Endothelial cell (in vitro differentiated cells): ENCODE results near the gene CYP24A1. TPM values are rescaled to one million over a fixed set of nuclear protein-coding genes. Genes with fewer than 3 reads are reported as not detected.
A peak's percentile ranks its signal among the peaks of the same experiment; 100 is the strongest.

ENCODE experiments used
- DNase-seq: peaks from one replicate; pipeline ENCODE4 v3.0.0; 2021; ENCODE audit warnings: low spot score
- H3K27ac Mint-ChIP-seq: one replicate; pipeline ENCODE4 v1.8.0; 2021; ENCODE audit warnings: mixed read lengths, inconsistent platforms; ENCODE audit not compliant: unreplicated experiment
- H3K27me3 Mint-ChIP-seq: one replicate; pipeline ENCODE4 v1.8.0; 2021; ENCODE audit warnings: mild to moderate bottlenecking, moderate library complexity, mixed read lengths, inconsistent platforms; ENCODE audit not compliant: unreplicated experiment
- H3K36me3 Mint-ChIP-seq: one replicate; pipeline ENCODE4 v1.8.0; 2021; ENCODE audit warnings: mild to moderate bottlenecking, low read depth, mixed read lengths, inconsistent platforms; ENCODE audit not compliant: unreplicated experiment
- H3K4me1 Mint-ChIP-seq: one replicate; pipeline ENCODE4 v1.8.0; 2021; ENCODE audit warnings: mild to moderate bottlenecking, mixed read lengths, inconsistent platforms; ENCODE audit not compliant: unreplicated experiment
- H3K4me3 Mint-ChIP-seq: one replicate; pipeline ENCODE4 v1.8.0; 2021; ENCODE audit warnings: mild to moderate bottlenecking, mixed read lengths, inconsistent platforms; ENCODE audit not compliant: unreplicated experiment
- H3K9me3 Mint-ChIP-seq: one replicate; pipeline ENCODE4 v1.8.0; 2021; ENCODE audit warnings: mixed read lengths, inconsistent platforms; ENCODE audit not compliant: unreplicated experiment
- total RNA-seq: library from RNA; stranded (reverse); fragmentation: NEBNext Ultra II Directional; extraction: Animal tissue kit (Norgen Biotek cat#: 25700); gene quantifications from one replicate; pipeline ENCODE4 v1.2.1, GENCODE V29; 2021; ENCODE audit not compliant: unreplicated experiment
- TF ChIP-seq, protein P1 (sequence below): fragments of 200-600 bp; sonication (generic); IDR thresholded peaks from one replicate; pipeline ENCODE4 v1.5.0; 2021; ENCODE audit warnings: antibody characterized with exemption; ENCODE audit not compliant: unreplicated experiment

Gene CYP24A1
- total RNA-seq, 1 donor from 2014 or later = not detected

- no peak overlapping the region for H3K27ac Mint-ChIP-seq
- H3K4me3 Mint-ChIP-seq = no peak overlapping the region
- no peaks in the 10 kb centered on the region for H3K36me3 Mint-ChIP-seq
- no peaks in the 10 kb centered on the region for H3K4me1 Mint-ChIP-seq
- no peak for DNase-seq
- H3K27me3 Mint-ChIP-seq = peaks cover 5% of the 10 kb centered on the region
- no peaks in the 10 kb centered on the region for H3K9me3 Mint-ChIP-seq
- TF ChIP-seq, protein P1, sequence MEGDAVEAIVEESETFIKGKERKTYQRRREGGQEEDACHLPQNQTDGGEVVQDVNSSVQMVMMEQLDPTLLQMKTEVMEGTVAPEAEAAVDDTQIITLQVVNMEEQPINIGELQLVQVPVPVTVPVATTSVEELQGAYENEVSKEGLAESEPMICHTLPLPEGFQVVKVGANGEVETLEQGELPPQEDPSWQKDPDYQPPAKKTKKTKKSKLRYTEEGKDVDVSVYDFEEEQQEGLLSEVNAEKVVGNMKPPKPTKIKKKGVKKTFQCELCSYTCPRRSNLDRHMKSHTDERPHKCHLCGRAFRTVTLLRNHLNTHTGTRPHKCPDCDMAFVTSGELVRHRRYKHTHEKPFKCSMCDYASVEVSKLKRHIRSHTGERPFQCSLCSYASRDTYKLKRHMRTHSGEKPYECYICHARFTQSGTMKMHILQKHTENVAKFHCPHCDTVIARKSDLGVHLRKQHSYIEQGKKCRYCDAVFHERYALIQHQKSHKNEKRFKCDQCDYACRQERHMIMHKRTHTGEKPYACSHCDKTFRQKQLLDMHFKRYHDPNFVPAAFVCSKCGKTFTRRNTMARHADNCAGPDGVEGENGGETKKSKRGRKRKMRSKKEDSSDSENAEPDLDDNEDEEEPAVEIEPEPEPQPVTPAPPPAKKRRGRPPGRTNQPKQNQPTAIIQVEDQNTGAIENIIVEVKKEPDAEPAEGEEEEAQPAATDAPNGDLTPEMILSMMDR = no peak
These were observed 29.5 kb upstream of the CYP24A1 start for GRCh38 chr20:54203281-54203680.

GRCh38 chr20:54201268-54201846 lies 27.6 kb upstream of the CYP24A1 start:
- no peak overlapping the region for H3K27ac Mint-ChIP-seq
- no peak for DNase-seq
- peaks cover 3% of the 10 kb centered on the region for H3K27me3 Mint-ChIP-seq
- no peaks in the 10 kb centered on the region for H3K9me3 Mint-ChIP-seq
- no peak overlapping the region for H3K4me3 Mint-ChIP-seq
- TF ChIP-seq, protein P1 = no peak
- no peaks in the 10 kb centered on the region for H3K36me3 Mint-ChIP-seq
- H3K4me1 Mint-ChIP-seq = no peaks in the 10 kb centered on the region

DNA sequence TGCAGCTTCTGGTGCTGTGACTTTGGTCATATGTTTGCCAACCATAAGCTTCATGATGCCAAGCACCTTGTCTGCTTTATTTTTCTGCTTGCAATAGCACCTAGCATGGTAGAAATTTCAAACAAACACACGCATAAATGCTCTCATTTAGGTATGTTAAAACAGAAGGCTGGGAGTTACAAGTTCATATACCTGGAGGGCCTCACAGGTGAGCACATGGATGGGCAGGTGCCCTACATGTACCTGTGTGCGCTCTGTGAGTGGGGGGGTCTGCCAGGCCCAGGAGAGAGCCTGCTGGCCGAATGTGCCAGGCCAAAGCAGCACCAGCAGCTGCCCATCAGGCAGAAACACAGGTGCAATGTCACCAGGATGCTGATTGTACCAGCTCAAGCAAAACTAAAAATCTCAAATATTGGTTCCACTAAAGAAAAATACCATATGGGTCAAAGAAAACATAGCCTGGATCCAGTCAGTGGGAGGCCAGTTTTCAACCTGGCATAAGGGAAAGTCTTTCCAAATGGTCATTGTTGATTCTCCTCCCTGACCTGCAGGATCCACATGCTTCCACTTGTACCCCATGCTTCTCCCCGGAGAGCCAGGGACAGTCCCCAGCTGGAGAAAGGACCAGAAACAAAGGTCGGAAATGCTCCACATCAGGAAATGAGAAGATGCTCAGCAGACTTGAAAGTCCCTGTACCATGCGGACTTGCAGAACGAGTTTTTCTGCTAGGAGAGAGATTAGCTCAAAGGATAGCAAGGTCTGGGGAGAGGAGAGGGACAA lies 26.9 kb upstream of the CYP24A1 start:
- TF ChIP-seq, protein P1 = no peak
- no peak for DNase-seq
- peaks cover 3% of the 10 kb centered on the region for H3K27me3 Mint-ChIP-seq
- H3K27ac Mint-ChIP-seq = no peak overlapping the region
- no peaks in the 10 kb centered on the region for H3K9me3 Mint-ChIP-seq
- no peak overlapping the region for H3K4me3 Mint-ChIP-seq
- no peaks in the 10 kb centered on the region for H3K36me3 Mint-ChIP-seq
- no peaks in the 10 kb centered on the region for H3K4me1 Mint-ChIP-seq

GRCh38 chr20:54199721-54200176 lies 26.0 kb upstream of the CYP24A1 start:
- H3K27ac Mint-ChIP-seq = no peak overlapping the region
- DNase-seq = peak; percentile 78
- TF ChIP-seq, protein P1 = peak; percentile 72
- H3K36me3 Mint-ChIP-seq = no peaks in the 10 kb centered on the region
- no peak overlapping the region for H3K4me3 Mint-ChIP-seq
- peaks cover 1% of the 10 kb centered on the region for H3K27me3 Mint-ChIP-seq
- no peaks in the 10 kb centered on the region for H3K9me3 Mint-ChIP-seq
- H3K4me1 Mint-ChIP-seq = no peaks in the 10 kb centered on the region

DNA sequence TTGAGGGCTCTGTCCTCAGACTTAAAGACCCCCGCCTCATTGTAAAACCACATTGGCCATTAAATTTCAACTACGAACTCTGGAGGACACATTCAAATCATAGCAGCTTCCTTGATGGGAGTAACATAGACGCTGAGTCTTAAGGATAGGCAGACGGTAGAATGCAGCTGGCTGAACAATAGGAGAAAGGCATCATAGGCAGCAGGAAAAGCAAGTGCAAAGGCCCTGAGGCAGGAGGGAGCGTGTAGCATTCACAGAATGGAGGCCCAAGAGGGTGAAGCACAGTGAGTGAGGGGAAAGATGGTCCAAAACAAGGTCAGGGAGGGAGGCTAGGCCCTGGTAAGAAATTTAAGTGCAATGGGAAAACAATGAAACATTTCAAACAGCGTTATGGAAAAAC lies 25.5 kb upstream of the CYP24A1 start:
- H3K36me3 Mint-ChIP-seq = no peaks in the 10 kb centered on the region
- TF ChIP-seq, protein P1 = no peak
- H3K27ac Mint-ChIP-seq = no peak overlapping the region
- no peaks in the 10 kb centered on the region for H3K4me1 Mint-ChIP-seq
- DNase-seq = no peak
- no peak overlapping the region for H3K4me3 Mint-ChIP-seq
- H3K9me3 Mint-ChIP-seq = no peaks in the 10 kb centered on the region
- peaks cover 1% of the 10 kb centered on the region for H3K27me3 Mint-ChIP-seq
